HL-60 (cell line): ENCODE data around the gene UPP1.
A peak's percentile ranks its signal among the peaks of the same experiment; 100 is the strongest.

ENCODE experiments used
- DNase-seq, 2 experiments: peaks; one replicate each; pipeline ENCODE4 v3.0.0-alpha.2; 2010 to 2020; ENCODE audit warnings: low read depth in 1 of 2, low spot score in 1 of 2
- H3K27ac ChIP-seq: fragments of 250-450 bp; sonication (Bioruptor Pico); replicated peaks from 2 replicates; pipeline ENCODE4 v1.5.1; 2020; ENCODE audit warnings: mild to moderate bottlenecking, moderate library complexity
- H3K27me3 ChIP-seq: fragments of 250-450 bp; sonication (Bioruptor Pico); 2 replicates; pipeline ENCODE4 v1.5.1; 2021; ENCODE audit warnings: mild to moderate bottlenecking, moderate library complexity; ENCODE audit not compliant: insufficient read depth, poor library complexity, severe bottlenecking
- H3K4me3 ChIP-seq: replicated peaks from 2 replicates; pipeline ENCODE4 v1.5.1; 2011; ENCODE audit warnings: mild to moderate bottlenecking, control low read depth, low read length; ENCODE audit not compliant: insufficient read depth
- GABPA ChIP-seq: IDR thresholded peaks from 2 replicates; pipeline ENCODE4 v1.6.1; 2012; ENCODE audit warnings: low read depth
- POLR2AphosphoS5 ChIP-seq: IDR thresholded peaks from 2 replicates; pipeline ENCODE4 v1.6.1; 2012; ENCODE audit warnings: low read depth
- SPI1 ChIP-seq: IDR thresholded peaks from 2 replicates; pipeline ENCODE4 v1.6.1; 2012; ENCODE audit warnings: low read depth, mild to moderate bottlenecking, borderline replicate concordance
- long read RNA-seq: library from polyadenylated mRNA; unstranded; transcript quantifications from one replicate; pipeline ENCODE4 v2.0.0, GENCODE V29; 2020
- TF ChIP-seq, protein P1 (sequence below): IDR thresholded peaks from 2 replicates; pipeline ENCODE4 v1.6.1; 2012; ENCODE audit warnings: low read depth; ENCODE audit not compliant: insufficient replicate concordance
- TF ChIP-seq, protein P2 (sequence below): IDR thresholded peaks from one replicate; pipeline ENCODE4 v1.5.1; 2011; ENCODE audit warnings: low read length, control low read depth, inconsistent platforms; ENCODE audit not compliant: insufficient read depth

UPP1 gene
- long read RNA-seq, partial matches to known transcripts: 0 of 1 reads
- long read RNA-seq, other reads (novel, unspliced or antisense): 0 of 1 reads

DNA sequence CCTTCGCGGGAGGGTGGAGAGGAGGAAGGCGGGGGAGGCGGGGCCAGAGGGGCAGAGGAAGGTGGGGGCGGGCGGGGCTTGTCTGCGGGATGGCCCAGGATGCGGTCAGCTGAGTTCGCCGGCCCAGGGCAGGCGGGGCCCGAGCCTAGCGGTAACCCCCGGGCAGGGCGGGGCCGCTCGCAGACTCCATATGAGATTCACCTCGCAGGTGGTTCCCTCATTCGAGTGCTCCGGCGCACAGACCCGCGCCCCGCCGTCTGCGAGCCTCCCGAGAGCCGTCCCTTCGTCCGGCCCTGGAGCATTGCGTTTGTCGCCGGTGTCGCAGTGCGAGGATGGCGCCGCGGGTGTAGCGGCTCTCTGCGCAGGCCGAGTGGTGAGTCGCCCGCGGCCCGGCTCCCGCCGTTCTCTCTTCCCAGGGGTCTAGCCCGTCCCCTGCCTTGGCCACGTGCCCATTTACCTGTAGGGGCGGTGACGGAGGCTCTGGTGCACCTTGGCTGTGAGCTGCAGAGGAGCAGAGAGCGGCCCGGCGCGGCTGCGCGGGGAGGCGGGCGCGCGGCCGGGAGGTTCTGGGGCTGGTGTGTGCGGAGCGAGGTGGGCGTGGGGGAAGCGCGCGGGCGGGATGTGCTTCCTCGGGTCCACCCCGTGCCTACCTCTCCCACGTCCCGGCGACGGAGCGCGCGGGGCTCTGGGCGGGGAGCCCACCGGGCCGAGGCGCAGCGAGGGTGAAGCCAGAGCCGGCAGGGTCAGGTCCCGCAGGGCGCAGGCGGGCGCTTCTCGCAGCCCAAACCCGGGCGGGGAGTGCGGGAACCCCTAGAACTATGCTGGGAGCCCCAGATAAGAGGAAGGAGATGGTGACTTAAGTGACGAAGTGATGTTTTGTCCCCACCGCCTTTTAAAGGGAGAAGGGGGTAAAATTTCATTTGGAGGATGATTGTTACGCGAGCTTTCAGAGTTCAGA, at the start of gene UPP1:
Gene UPP1, plus strand, starts transcription at position 220 of the 958 bp plus-strand sequence. CDS start 5,519 bp downstream, outside the sequence.
- H3K4me3 ChIP-seq: peak within 1 kb of the TSS; percentile 61
- no peak for DNase-seq
- H3K27me3 ChIP-seq: no peaks in the 10 kb centered on the region
- peak within 1 kb of the TSS; percentile 93 for H3K27ac ChIP-seq
- TF ChIP-seq, protein P1, sequence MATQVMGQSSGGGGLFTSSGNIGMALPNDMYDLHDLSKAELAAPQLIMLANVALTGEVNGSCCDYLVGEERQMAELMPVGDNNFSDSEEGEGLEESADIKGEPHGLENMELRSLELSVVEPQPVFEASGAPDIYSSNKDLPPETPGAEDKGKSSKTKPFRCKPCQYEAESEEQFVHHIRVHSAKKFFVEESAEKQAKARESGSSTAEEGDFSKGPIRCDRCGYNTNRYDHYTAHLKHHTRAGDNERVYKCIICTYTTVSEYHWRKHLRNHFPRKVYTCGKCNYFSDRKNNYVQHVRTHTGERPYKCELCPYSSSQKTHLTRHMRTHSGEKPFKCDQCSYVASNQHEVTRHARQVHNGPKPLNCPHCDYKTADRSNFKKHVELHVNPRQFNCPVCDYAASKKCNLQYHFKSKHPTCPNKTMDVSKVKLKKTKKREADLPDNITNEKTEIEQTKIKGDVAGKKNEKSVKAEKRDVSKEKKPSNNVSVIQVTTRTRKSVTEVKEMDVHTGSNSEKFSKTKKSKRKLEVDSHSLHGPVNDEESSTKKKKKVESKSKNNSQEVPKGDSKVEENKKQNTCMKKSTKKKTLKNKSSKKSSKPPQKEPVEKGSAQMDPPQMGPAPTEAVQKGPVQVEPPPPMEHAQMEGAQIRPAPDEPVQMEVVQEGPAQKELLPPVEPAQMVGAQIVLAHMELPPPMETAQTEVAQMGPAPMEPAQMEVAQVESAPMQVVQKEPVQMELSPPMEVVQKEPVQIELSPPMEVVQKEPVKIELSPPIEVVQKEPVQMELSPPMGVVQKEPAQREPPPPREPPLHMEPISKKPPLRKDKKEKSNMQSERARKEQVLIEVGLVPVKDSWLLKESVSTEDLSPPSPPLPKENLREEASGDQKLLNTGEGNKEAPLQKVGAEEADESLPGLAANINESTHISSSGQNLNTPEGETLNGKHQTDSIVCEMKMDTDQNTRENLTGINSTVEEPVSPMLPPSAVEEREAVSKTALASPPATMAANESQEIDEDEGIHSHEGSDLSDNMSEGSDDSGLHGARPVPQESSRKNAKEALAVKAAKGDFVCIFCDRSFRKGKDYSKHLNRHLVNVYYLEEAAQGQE: no peak
- TF ChIP-seq GABPA (no peak), POLR2AphosphoS5 (peak; percentile 20; the same call in 1 of the 2 replicates), SPI1 (no peak)
- TF ChIP-seq, protein P2, sequence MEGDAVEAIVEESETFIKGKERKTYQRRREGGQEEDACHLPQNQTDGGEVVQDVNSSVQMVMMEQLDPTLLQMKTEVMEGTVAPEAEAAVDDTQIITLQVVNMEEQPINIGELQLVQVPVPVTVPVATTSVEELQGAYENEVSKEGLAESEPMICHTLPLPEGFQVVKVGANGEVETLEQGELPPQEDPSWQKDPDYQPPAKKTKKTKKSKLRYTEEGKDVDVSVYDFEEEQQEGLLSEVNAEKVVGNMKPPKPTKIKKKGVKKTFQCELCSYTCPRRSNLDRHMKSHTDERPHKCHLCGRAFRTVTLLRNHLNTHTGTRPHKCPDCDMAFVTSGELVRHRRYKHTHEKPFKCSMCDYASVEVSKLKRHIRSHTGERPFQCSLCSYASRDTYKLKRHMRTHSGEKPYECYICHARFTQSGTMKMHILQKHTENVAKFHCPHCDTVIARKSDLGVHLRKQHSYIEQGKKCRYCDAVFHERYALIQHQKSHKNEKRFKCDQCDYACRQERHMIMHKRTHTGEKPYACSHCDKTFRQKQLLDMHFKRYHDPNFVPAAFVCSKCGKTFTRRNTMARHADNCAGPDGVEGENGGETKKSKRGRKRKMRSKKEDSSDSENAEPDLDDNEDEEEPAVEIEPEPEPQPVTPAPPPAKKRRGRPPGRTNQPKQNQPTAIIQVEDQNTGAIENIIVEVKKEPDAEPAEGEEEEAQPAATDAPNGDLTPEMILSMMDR: no peak

DNA sequence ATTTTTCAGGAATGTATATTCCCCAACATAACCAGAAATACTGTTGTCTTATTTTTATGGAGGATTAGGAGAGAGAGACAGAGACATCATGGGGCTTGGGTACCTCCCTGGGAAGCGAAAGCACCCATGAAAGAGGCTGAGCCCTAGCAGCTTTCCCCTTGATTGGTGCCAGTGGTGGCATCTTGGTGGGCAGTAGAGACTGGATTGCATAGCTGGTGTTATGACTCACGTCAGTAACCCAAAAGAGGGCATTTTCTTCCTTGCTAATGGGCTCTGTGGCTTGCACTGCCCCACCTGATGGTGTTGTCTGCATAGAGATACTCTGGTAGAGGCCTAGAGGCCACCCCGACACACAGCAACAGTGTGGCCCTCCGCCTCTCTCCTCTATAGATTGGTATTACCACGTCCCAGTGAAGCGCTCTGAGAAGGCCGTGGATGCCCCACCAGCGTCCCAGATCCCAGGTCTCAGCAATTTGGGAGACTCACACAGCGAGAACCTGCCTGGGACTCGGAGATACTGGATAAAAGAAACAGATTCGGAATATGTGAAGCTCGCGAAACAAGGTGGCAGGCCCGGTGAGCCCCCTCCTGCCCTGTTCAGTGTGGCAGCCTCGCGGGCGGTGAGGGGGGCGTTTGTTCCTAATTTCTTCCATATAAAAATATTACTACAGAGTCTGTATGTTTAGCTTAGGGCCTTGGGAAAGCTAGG, 48.0 kb upstream of the UPP1 start:
- Histone ChIP-seq H3K27me3 (peaks cover 15% of the 10 kb centered on the region), H3K4me3 (no peak overlapping the region), H3K27ac (no peak overlapping the region)
- TF ChIP-seq, protein P2: no peak
- TF ChIP-seq SPI1 (no peak), GABPA (no peak), POLR2AphosphoS5 (no peak)
- TF ChIP-seq, protein P1: no peak
- no peak for DNase-seq

DNA sequence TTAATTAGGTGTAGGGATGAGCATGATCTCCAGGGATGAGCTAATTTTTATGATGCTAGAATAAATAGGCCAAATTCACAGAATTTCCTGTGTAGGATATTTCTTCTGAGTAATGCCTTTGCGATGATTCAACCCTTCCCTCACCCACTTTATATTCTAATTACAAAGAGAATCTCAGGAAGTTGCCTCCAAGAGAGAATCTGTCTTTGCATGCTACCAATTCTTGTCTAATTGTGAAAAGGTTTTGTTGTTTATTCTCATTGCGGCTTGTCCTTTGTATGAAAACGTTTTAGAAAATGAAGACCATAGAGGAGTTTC, 47.5 kb upstream of the UPP1 start:
- TF ChIP-seq, protein P2: no peak
- no peak for TF ChIP-seq GABPA
- no peak for TF ChIP-seq POLR2AphosphoS5
- TF ChIP-seq, protein P1: no peak
- no peak for TF ChIP-seq SPI1

More for the DNA sequence above, 47.5 kb upstream of the UPP1 start:
- no peak for DNase-seq
- Histone ChIP-seq H3K27me3 (peaks cover 11% of the 10 kb centered on the region), H3K4me3 (no peak overlapping the region), H3K27ac (no peak overlapping the region)
